Suprapubic skin (tissue), 4 donors: ENCODE data around the gene SUSD4. TPM values are rescaled to one million over a fixed set of nuclear protein-coding genes. Genes with fewer than 3 reads are reported as not detected.

Experiments used
- DNase-seq, 2 donors: peaks; one replicate each; pipeline ENCODE4 v3.0.0-alpha.2; 2019; ENCODE audit warnings: low spot score in 2 of 2
- H3K27ac ChIP-seq: fragments of 200-600 bp; sonication (generic); one replicate; pipeline ENCODE4 v1.5.1; 2019
- H3K27me3 ChIP-seq: fragments of 200-600 bp; sonication (generic); one replicate; pipeline ENCODE4 v1.5.1; 2019
- H3K36me3 ChIP-seq: fragments of 200-600 bp; sonication (generic); one replicate; pipeline ENCODE4 v1.5.1; 2019
- H3K4me1 ChIP-seq: fragments of 200-600 bp; sonication (generic); one replicate; pipeline ENCODE4 v1.5.1; 2019
- H3K4me3 ChIP-seq: fragments of 200-600 bp; sonication (generic); one replicate; pipeline ENCODE4 v1.5.1; 2019; ENCODE audit warnings: mild to moderate bottlenecking
- H3K9me3 ChIP-seq: fragments of 200-600 bp; sonication (generic); one replicate; pipeline ENCODE4 v1.5.1; 2019
- EP300 ChIP-seq: sonication (generic); formaldehyde crosslinking; IDR thresholded peaks from one replicate; pipeline ENCODE4 v1.6.1; 2017; ENCODE audit warnings: antibody characterized with exemption
- POLR2A ChIP-seq, 2 donors: fragments of 450-650 bp; IDR thresholded peaks; one replicate each; pipeline ENCODE4 v1.6.1; 2017; ENCODE audit warnings: antibody characterized with exemption in 2 of 2, mild to moderate bottlenecking in 2 of 2, moderate library complexity in 2 of 2
- POLR2AphosphoS5 ChIP-seq, 3 donors: sonication (generic); formaldehyde crosslinking; IDR thresholded peaks; one replicate each; pipeline ENCODE4 v1.6.1; 2017; ENCODE audit warnings: antibody characterized with exemption in 3 of 3
- WGBS: methylation state at CpG from one replicate; pipeline ENCODE4 v1.1.5; 2018; 5-methylcytosine and 5-hydroxymethylcytosine counted together
- total RNA-seq, 4 donors: library from RNA; depleted of rRNA; stranded (reverse); fragments of >200 nt; gene quantifications; one replicate each; pipeline ENCODE4 v1.1.0, GENCODE V29; 2016
- TF ChIP-seq, protein P1 (sequence below), 2 donors: fragments of 200-600 bp in 1 of 2; fragments of 450-650 bp in 1 of 2; sonication (generic) in 1 of 2; IDR thresholded peaks; one replicate each; pipeline ENCODE4 v1.5.1; 2016 to 2019; ENCODE audit warnings: antibody characterized with exemption in 2 of 2, mild to moderate bottlenecking in 1 of 2, moderate library complexity in 1 of 2

SUSD4 gene
- total RNA-seq, 4 donors from 2014 or later, result 3.3 to 11.3 (median 6.7) TPM

DNA sequence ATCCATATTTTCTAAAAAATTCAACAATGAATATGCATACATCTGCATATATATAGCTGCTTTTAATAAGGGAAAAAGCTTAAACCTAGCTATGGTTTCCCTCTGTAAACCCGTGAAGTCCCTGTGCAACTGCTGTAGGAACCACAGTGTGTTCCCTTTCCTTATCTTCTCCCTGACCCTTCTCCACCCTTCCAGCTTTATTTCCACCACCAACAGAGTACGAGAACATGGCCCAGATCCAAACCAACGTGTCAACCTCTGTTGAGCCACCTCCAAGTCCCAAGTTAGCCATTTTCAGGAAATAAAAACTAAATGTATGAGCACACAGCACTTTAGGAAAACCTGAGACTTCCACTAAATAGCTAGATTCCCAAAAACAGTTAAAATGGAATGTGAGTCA lies 20.3 kb downstream of the SUSD4 start:
- Histone ChIP-seq H3K27ac (no peak overlapping the region), H3K4me3 (no peak overlapping the region), H3K27me3 (no peaks in the 10 kb centered on the region), H3K4me1 (peaks cover 8% of the 10 kb centered on the region), H3K36me3 (no peaks in the 10 kb centered on the region), H3K9me3 (no peaks in the 10 kb centered on the region)
- WGBS, result 46% methylated on average over 3 of the region's 3 CpGs
- TF ChIP-seq, protein P1, sequence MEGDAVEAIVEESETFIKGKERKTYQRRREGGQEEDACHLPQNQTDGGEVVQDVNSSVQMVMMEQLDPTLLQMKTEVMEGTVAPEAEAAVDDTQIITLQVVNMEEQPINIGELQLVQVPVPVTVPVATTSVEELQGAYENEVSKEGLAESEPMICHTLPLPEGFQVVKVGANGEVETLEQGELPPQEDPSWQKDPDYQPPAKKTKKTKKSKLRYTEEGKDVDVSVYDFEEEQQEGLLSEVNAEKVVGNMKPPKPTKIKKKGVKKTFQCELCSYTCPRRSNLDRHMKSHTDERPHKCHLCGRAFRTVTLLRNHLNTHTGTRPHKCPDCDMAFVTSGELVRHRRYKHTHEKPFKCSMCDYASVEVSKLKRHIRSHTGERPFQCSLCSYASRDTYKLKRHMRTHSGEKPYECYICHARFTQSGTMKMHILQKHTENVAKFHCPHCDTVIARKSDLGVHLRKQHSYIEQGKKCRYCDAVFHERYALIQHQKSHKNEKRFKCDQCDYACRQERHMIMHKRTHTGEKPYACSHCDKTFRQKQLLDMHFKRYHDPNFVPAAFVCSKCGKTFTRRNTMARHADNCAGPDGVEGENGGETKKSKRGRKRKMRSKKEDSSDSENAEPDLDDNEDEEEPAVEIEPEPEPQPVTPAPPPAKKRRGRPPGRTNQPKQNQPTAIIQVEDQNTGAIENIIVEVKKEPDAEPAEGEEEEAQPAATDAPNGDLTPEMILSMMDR (IDR thresholded peaks at IDR 0.05), result no peak
- TF ChIP-seq EP300, result no peak
- TF ChIP-seq POLR2AphosphoS5 (IDR thresholded peaks at IDR 0.05), result no peak
- TF ChIP-seq POLR2A (IDR thresholded peaks at IDR 0.05), result no peak
- DNase-seq, result no peak

DNA sequence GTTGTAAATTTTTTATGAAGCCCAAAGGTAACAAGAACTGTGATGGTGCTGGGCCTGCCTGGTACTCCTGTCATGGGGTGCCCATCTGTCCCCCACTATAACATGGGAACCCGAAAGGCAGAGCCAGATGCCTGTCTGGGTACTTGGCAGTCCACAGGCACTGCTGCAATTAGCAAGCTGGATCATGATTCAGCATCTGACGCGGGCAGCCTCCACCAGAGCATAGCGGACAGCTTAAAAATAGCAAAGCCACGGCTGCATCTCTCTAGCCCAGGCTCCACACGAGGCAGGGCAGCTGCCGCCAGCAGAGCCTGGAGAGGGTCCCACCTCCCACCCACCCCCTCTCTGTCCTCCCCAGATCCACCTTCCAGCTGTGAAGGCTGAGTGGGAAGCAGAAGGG lies 22.9 kb downstream of the SUSD4 start:
- TF ChIP-seq, protein P1 (IDR thresholded peaks at IDR 0.05), result no peak
- TF ChIP-seq EP300 (no peak), POLR2AphosphoS5 (IDR thresholded peaks at IDR 0.05) (no peak), POLR2A (IDR thresholded peaks at IDR 0.05) (no peak)
- Histone ChIP-seq H3K9me3 (no peaks in the 10 kb centered on the region), H3K4me3 (no peak overlapping the region), H3K27ac (no peak overlapping the region), H3K36me3 (no peaks in the 10 kb centered on the region), H3K4me1 (peaks cover 8% of the 10 kb centered on the region), H3K27me3 (no peaks in the 10 kb centered on the region)
- no peak for DNase-seq
- 27% methylated on average over 7 of the region's 7 CpGs for whole genome bisulfite sequencing

DNA sequence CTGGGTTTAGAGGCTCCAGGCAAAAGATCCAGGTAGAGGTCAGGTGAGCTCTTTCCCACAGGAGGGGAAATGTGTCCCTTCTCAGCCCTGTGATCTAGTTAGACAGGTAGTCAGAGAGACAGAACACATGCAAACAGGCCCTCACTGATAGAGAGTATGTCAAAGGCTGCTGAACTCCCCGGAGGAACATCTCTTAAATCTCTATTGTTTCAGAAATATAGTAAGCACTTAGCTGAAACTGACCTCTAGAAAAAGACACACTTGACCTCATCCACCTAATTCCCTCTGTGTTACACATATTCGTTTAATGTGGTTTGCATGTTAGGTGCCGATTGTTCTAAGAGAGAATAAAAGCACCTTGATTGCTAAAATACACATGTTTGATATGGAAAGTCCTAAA lies 23.3 kb downstream of the SUSD4 start:
- H3K9me3 ChIP-seq, result no peaks in the 10 kb centered on the region
- no peak overlapping the region for H3K27ac ChIP-seq
- no peaks in the 10 kb centered on the region for H3K27me3 ChIP-seq
- WGBS, result 86% methylated on average over 3 of the region's 3 CpGs
- DNase-seq, result no peak
- H3K36me3 ChIP-seq, result no peaks in the 10 kb centered on the region
- H3K4me3 ChIP-seq, result no peak overlapping the region
- peaks cover 8% of the 10 kb centered on the region for H3K4me1 ChIP-seq
- no peak for TF ChIP-seq EP300
- TF ChIP-seq POLR2A (IDR thresholded peaks at IDR 0.05), result no peak
- no peak for TF ChIP-seq POLR2AphosphoS5 (IDR thresholded peaks at IDR 0.05)
- TF ChIP-seq, protein P1 (IDR thresholded peaks at IDR 0.05), result no peak

DNA sequence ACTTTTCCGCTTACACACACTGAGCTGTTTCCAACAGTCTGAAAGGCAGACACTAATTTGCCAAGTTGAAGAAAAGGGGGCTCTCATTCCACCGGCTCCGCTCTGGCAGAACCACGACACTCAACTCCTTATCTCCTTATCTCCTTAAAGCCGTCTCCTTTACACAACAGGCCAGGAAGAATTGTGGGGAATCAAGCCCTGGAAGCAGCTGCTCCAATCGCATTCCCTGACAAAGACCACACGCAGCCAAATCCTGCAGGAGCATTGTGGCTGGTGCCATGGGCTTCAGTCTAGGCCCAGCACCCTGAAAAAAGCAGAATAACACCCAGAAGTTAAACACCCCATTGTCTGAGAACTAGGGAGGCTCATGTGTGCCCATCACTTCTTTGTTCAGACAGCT lies 24.1 kb downstream of the SUSD4 start:
- no peaks in the 10 kb centered on the region for H3K27me3 ChIP-seq
- H3K4me3 ChIP-seq, result no peak overlapping the region
- no peaks in the 10 kb centered on the region for H3K9me3 ChIP-seq
- H3K4me1 ChIP-seq, result peaks cover 8% of the 10 kb centered on the region
- no peaks in the 10 kb centered on the region for H3K36me3 ChIP-seq
- no peak for DNase-seq
- WGBS, result 94% methylated on average over 7 of the region's 7 CpGs
- no peak overlapping the region for H3K27ac ChIP-seq
- TF ChIP-seq POLR2A (IDR thresholded peaks at IDR 0.05) (no peak), POLR2AphosphoS5 (IDR thresholded peaks at IDR 0.05) (no peak), EP300 (no peak)
- TF ChIP-seq, protein P1 (IDR thresholded peaks at IDR 0.05), result no peak

DNA sequence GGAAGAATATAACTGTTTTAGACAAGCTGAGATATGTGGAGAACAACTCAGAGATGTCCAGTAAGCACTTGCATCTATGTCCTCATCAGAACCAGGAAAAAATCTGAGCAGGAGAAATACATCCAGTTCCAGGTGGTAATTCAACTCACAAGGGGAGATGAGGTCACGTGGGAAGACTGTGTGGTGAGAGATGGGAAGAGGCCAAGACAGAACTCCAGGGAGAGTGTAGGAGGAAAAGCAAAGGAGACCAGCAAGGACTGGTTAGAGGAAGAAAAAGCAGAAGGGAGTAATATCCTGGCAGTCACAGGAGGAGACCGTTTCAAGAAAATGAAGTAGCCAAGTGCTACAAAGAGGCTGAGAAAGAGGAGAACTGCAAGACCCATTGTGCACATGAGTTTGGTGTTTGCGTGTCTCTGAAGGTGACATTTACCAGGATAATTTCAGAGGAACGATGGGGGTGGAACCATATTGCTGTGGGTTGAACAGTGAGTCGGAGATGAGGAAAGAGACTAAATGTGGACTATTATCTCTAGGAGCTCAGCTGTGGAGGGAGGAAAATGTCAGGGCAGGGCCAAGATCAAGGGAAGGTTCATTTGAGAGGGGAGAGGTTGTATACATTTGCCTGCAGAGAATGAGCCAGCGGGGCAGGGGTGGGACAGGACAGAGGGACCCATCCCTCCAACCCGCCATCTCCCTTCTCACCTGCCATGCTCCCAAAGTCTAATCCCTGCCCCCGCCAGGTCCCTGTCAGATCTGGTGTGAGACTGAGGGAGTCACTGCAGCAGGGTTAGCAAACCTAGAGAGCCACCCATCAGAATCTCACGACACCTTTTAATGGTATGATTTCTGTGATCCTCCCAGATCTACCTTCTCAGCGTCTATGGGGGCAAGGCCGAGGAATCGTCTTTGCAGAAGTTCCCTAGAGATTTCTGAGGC lies 24.9 kb downstream of the SUSD4 start:
- Histone ChIP-seq H3K36me3 (no peaks in the 10 kb centered on the region), H3K27ac (no peak overlapping the region), H3K4me1 (peaks cover 8% of the 10 kb centered on the region), H3K4me3 (no peak overlapping the region), H3K9me3 (no peaks in the 10 kb centered on the region), H3K27me3 (no peaks in the 10 kb centered on the region)
- no peak for DNase-seq
- 78% methylated on average over 12 of the region's 12 CpGs for WGBS
- TF ChIP-seq POLR2A (IDR thresholded peaks at IDR 0.05), result no peak
- TF ChIP-seq EP300, result no peak
- TF ChIP-seq POLR2AphosphoS5 (IDR thresholded peaks at IDR 0.05), result no peak
- TF ChIP-seq, protein P1 (IDR thresholded peaks at IDR 0.05), result no peak
